H1 (cell line): ENCODE measurements around the gene DDX19B. TPM values are rescaled to one million over a fixed set of nuclear protein-coding genes. Genes with fewer than 3 reads are reported as not detected.

ENCODE experiments used
- CHD1 ChIP-seq: IDR thresholded peaks from 2 replicates; pipeline ENCODE4 v1.6.1; 2012; ENCODE audit warnings: low read depth, low read length, improper control_type of control experiment
- CHD2 ChIP-seq: IDR thresholded peaks from 2 replicates; pipeline ENCODE4 v1.6.1; 2012; ENCODE audit warnings: low read length, improper control_type of control experiment
- CREB1 ChIP-seq: IDR thresholded peaks from 2 replicates; pipeline ENCODE4 v1.6.1; 2012; ENCODE audit warnings: inconsistent platforms
- CTBP2 ChIP-seq: IDR thresholded peaks from 2 replicates; pipeline ENCODE4 v1.7.0; 2011; ENCODE audit warnings: borderline replicate concordance, mild to moderate bottlenecking, moderate library complexity, mixed read lengths, low read length; ENCODE audit not compliant: insufficient read depth, insufficient read length
- HDAC2 ChIP-seq, 2 experiments: fragments of 300-600 bp in 1 of 2; sonication (generic) in 1 of 2; IDR thresholded peaks; 2 replicates each; pipeline ENCODE4 v1.6.1; 2011 to 2012; ENCODE audit warnings: low read depth in 2 of 2, low read length in 2 of 2, mild to moderate bottlenecking in 2 of 2, moderate library complexity in 2 of 2, borderline replicate concordance in 1 of 2, inconsistent platforms in 1 of 2
- NANOG ChIP-seq: IDR thresholded peaks from 2 replicates; pipeline ENCODE4 v1.6.1; 2011; ENCODE audit warnings: low read length, low read depth, mild to moderate bottlenecking, inconsistent platforms; ENCODE audit not compliant: insufficient read depth, poor library complexity, severe bottlenecking
- RXRA ChIP-seq: IDR thresholded peaks from 2 replicates; pipeline ENCODE4 v1.6.1; 2011; ENCODE audit warnings: low read depth, mild to moderate bottlenecking, low read length, moderate library complexity; ENCODE audit not compliant: insufficient read depth
- SP2 ChIP-seq: IDR thresholded peaks from 2 replicates; pipeline ENCODE4 v1.6.1; 2012; ENCODE audit warnings: mild to moderate bottlenecking, low read length, inconsistent platforms
- TCF12 ChIP-seq: IDR thresholded peaks from 2 replicates; pipeline ENCODE4 v1.6.1; 2011; ENCODE audit warnings: low read depth, mild to moderate bottlenecking, low read length
- YY1 ChIP-seq: IDR thresholded peaks from 2 replicates; pipeline ENCODE4 v1.6.1; 2011; ENCODE audit warnings: low read depth, mild to moderate bottlenecking, low read length
- polyA plus RNA-seq, 7 experiments: library from polyadenylated mRNA; depleted of rRNA in 3 of 7; stranded (reverse) in 5 of 7; unstranded in 2 of 7; fragments of >200 nt in 5 of 7; fragments of 200-250 nt in 2 of 7; gene quantifications; 1 replicate in 5 of 7; 2 replicates in 1 of 7; 4 replicates in 1 of 7; pipeline versions ENCODE4 v1.2.1 to v1.2.3, GENCODE V29; 2011 to 2013; ENCODE audit warnings: missing spikeins in 2 of 7, mixed read lengths in 2 of 7
- total RNA-seq: library from RNA; stranded (reverse); fragmentation: NEBNext Ultra II Directional; extraction: Animal tissue kit (Norgen Biotek cat#: 25700); gene quantifications from 2 replicates; pipeline ENCODE4 v1.2.1, GENCODE V29; 2021
- TF ChIP-seq, protein P1 (sequence below): IDR thresholded peaks from 2 replicates; pipeline ENCODE4 v1.6.1; 2012; ENCODE audit warnings: inconsistent platforms

The DDX19B gene
- total and polyA plus RNA-seq, 2 of the 8 experiments (the other 6 are each of a cell fraction or from before 2014, with no cell fraction given), result 40.5 to 42.7 TPM

DNA sequence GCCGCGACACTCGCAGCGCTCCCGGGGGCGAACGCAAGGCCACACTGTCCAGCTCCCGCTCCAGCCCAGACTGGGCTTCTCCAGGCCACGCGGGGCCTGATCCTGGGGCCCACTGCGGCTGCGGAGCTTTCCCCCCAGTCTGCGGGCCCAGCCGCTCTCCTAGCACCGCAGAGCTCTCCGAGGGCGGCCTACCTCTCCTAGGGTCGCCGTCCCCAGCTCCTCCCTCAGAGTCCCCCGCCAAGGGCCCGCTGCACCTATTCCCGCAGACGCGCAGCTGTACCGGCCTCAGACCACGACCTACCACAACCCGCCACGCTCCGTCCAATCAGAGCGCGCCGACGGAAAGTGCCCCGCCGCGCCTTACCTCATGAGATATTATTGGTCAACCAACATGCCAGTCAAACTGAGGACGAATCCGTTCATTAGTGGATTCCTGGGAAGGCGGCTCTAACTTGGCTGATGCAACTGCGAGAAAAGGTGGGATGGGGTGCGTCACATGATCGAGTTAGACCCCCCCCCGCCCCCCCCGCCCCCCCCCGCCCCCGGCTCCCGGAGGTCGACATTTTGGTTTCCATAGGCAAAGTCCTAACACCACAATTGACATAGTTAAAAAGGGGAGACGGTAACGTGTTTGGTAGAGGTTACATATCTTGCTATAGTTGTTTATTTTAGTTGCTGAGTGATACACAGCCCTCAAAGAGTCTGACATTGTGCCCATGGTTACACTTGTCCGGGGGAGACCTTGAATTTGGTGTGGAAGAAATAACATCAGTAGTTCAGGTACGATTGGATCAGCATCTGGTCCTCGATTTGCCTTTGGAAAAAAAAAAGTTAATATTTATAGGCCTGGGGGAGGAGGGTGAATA lies 9.5 kb upstream of the DDX19B start, which contains the start of gene AARS1 (continued):
- TF ChIP-seq TCF12 (0 out of 2 replicates have a peak, but pooled peaks have one; percentile 35), SP2 (peak; percentile 85), CTBP2 (no peak), NANOG (no peak), RXRA (no peak), CHD2 (peak; percentile 93), HDAC2 (IDR thresholded peaks at IDR 0.05; ENCODE audit: borderline replicate concordance in 1 of 2, low read depth in 2 of 2, low read length in 2 of 2) (no peak), CHD1 (no peak), YY1 (no peak), CREB1 (peak; percentile 84; the same call in 1 of the 2 replicates)
- TF ChIP-seq, protein P1, sequence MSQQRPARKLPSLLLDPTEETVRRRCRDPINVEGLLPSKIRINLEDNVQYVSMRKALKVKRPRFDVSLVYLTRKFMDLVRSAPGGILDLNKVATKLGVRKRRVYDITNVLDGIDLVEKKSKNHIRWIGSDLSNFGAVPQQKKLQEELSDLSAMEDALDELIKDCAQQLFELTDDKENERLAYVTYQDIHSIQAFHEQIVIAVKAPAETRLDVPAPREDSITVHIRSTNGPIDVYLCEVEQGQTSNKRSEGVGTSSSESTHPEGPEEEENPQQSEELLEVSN, result peak; percentile 30; the same call in 1 of the 2 replicates
